GM18873 (cell line): ENCODE results near the gene NRG3.

Experiments used
- ATAC-seq: cut with Tn5 transposase; IDR thresholded peaks from one replicate; pipeline ENCODE4 v1.9.1; 2021; ENCODE audit warnings: mild to moderate bottlenecking, moderate library complexity, moderate number of reproducible peaks; ENCODE audit not compliant: unreplicated experiment, low FRiP score

NRG3 gene

GRCh38 chr10:81874875-81875466, at the start of gene NRG3:
Gene NRG3, plus strand, starts transcription at chr10:81875194.
- no peak for ATAC-seq

- ATAC-seq = no peak
These were observed 46.7 kb upstream of the NRG3 start for GRCh38 chr10:81828251-81828650.

- no peak for ATAC-seq
These were observed 43.9 kb upstream of the NRG3 start for GRCh38 chr10:81831060-81831459.

GRCh38 chr10:81838950-81839349, 36.0 kb upstream of the NRG3 start:
- no peak for ATAC-seq

- ATAC-seq = no peak
These were observed 32.0 kb upstream of the NRG3 start for GRCh38 chr10:81843042-81843441.

- ATAC-seq = no peak
These were observed 27.3 kb upstream of the NRG3 start for GRCh38 chr10:81847675-81848074.

- ATAC-seq = no peak
These were observed 26.5 kb upstream of the NRG3 start for GRCh38 chr10:81848514-81848913.

GRCh38 chr10:81848931-81849330, 26.1 kb upstream of the NRG3 start:
- no peak for ATAC-seq

- no peak for ATAC-seq
These were observed 12.4 kb upstream of the NRG3 start for GRCh38 chr10:81862596-81862995.

GRCh38 chr10:81863771-81864170, 11.2 kb upstream of the NRG3 start:
- no peak for ATAC-seq

GRCh38 chr10:81865581-81865980, 9.4 kb upstream of the NRG3 start:
- ATAC-seq = no peak

- peak; percentile 100 for ATAC-seq
These were observed 8.2 kb upstream of the NRG3 start for GRCh38 chr10:81866753-81867152.

- ATAC-seq = no peak
These were observed 4.5 kb upstream of the NRG3 start for GRCh38 chr10:81870472-81870871.

- ATAC-seq = no peak
These were observed 3.4 kb upstream of the NRG3 start for GRCh38 chr10:81871558-81871957.

- ATAC-seq = no peak
These were observed 2.7 kb upstream of the NRG3 start for GRCh38 chr10:81872206-81872862.

GRCh38 chr10:81873231-81873931, 1.6 kb upstream of the NRG3 start:
- ATAC-seq = peak; percentile 52

GRCh38 chr10:81873932-81874816, 820 bp upstream of the NRG3 start:
- ATAC-seq = no peak

GRCh38 chr10:81875467-81876252, 666 bp downstream of the NRG3 start:
- ATAC-seq = no peak

GRCh38 chr10:81876253-81877077, 1.5 kb downstream of the NRG3 start:
- ATAC-seq = no peak
